ENCODE results near the gene TLE4.

TLE4 gene

DNA sequence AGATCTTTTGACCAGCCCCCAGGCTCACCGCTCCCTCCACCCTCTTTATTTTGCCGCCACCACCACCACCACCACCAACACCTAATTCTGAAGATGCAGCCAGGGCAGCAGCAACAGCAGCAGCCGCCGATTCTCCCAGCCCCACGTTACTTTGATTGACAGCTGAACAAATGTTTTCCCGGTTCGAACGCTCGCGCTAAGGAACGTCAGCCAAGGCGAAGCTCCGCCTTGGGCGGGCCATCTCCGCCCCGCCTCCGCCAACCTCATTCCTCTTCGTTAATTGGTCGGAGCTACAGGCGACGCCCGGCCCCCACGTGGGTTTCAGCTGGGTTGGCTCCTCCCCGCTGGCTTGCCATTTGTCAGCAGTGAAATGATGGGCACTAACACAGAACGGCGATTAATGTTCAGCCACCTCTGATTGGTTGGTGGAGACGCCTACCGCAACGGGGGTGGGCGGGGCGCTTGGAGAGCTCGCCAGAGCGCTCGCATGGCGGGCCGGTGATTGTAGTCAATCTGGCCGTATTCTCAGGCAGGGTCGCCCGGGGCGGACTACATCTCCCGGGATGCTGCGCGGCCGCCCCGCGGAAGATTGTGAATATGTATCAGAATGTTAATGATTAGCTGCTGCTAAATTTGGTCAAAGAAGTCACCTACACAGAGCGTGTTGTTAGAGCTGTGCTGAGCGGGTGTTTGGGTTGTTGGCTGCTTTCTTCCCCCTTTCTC, at the start of gene TLE4:
Gene TLE4 (plus strand): TSS at position 657 of the 723 bp plus-strand sequence. CDS start 826 bp downstream, outside the sequence.
- peak within 1 kb of the TSS; percentile 76 for H3K4me3 ChIP-seq (ENCODE audit: low read depth, low read length)
- peak; percentile 100 for DNase-seq (ENCODE audit: low read depth)
- TF ChIP-seq, protein P1, sequence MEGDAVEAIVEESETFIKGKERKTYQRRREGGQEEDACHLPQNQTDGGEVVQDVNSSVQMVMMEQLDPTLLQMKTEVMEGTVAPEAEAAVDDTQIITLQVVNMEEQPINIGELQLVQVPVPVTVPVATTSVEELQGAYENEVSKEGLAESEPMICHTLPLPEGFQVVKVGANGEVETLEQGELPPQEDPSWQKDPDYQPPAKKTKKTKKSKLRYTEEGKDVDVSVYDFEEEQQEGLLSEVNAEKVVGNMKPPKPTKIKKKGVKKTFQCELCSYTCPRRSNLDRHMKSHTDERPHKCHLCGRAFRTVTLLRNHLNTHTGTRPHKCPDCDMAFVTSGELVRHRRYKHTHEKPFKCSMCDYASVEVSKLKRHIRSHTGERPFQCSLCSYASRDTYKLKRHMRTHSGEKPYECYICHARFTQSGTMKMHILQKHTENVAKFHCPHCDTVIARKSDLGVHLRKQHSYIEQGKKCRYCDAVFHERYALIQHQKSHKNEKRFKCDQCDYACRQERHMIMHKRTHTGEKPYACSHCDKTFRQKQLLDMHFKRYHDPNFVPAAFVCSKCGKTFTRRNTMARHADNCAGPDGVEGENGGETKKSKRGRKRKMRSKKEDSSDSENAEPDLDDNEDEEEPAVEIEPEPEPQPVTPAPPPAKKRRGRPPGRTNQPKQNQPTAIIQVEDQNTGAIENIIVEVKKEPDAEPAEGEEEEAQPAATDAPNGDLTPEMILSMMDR (conservative IDR thresholded peaks at IDR 0.05; ENCODE audit: low read depth, low read length): no peak

DNA sequence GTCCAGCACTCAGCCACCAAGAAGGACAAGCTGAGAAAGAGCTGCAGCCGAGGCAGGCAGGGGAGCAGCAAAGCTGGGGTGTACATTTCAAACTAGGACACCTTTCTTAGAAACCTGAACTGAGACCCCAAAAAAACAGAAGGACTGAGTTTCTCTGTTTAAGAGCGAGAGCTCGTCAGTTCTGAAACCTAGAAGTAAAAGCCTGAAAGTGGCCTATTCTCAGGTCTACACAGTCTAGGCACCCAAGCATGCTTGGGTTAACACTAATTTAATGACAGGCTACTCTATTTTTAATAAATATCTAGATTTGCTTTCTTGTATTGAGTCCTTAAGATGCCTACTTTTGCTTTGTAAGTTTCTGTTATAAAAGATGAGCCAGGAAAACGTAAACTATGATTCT, 49.0 kb upstream of the TLE4 start:
- no peak overlapping the region for H3K4me3 ChIP-seq (ENCODE audit: low read depth, low read length)
- TF ChIP-seq, protein P1 (conservative IDR thresholded peaks at IDR 0.05; ENCODE audit: low read depth, low read length): no peak

DNA sequence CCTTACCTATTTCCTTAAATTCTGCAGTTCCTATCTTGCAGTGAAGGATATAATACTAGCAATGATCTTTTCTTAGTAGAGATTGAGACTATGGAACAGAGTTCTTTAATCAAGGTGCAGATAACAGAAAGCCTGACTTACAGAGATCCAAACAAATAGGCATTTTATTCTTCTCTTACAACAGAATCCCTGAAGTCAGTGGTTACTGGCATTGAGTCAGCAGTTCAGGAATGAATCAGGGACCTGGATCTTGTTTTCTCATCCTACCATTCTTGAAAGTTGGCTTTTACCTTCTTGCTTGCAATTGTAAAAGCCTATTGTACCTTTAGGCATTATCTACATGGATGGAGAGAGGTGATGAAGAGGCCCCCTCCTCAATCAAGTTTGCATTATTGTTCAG, 47.5 kb upstream of the TLE4 start:
- DNase-seq (ENCODE audit: low read depth): peak; percentile 30
- H3K4me3 ChIP-seq (ENCODE audit: low read depth, low read length): no peak overlapping the region
- TF ChIP-seq, protein P1 (conservative IDR thresholded peaks at IDR 0.05; ENCODE audit: low read depth, low read length): no peak

More for the DNA sequence above, 49.0 kb upstream of the TLE4 start:
- no peak for DNase-seq (ENCODE audit: low read depth)

DNA sequence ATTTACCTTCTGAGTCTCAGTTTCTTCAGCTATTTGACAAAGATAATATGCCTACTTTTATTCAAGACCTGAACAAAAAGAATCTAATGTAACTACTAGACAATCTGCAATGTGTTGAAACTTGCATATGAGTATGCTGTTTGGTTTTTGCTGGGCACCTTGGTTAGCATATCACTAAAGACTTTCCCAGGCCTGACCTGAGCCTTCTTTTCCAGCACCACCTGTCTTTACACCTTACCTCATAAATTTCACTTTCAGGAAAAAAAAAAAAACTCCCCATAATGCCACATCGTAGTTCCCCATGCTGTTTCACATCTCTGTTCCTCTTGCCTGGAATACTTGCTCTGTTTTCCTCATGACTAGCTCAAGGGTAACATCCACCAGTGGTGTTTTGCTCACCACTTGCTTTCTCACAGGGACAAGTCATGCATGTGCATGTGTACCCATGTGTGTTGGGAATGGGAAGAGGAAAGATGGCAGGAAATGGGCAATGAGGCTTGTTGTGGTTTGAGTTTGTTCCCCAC, 45.6 kb upstream of the TLE4 start:
- no peak for DNase-seq (ENCODE audit: low read depth)
- no peak overlapping the region for H3K4me3 ChIP-seq (ENCODE audit: low read depth, low read length)
- TF ChIP-seq, protein P1 (conservative IDR thresholded peaks at IDR 0.05; ENCODE audit: low read depth, low read length): no peak

DNA sequence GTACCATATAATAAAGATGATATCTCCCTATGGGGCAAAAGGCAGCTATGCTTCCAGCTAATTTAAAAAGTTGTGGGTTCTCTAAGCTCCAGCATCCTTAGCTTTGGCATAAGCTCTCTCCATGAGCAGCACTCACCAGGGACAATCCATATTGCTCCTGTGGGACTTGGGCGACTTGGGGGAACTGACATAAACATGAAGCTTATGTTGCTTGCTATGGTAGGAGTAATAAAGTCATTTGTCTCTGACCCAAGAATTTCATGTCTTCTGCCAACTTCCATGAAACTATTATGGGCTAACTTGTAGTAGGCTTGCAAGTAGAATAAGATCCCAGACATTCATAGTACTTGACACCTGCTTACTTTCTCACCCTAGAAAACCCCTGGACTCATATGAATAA, 36.2 kb upstream of the TLE4 start:
- no peak for DNase-seq (ENCODE audit: low read depth)
- no peak overlapping the region for H3K4me3 ChIP-seq (ENCODE audit: low read depth, low read length)
- TF ChIP-seq, protein P1 (conservative IDR thresholded peaks at IDR 0.05; ENCODE audit: low read depth, low read length): no peak

DNA sequence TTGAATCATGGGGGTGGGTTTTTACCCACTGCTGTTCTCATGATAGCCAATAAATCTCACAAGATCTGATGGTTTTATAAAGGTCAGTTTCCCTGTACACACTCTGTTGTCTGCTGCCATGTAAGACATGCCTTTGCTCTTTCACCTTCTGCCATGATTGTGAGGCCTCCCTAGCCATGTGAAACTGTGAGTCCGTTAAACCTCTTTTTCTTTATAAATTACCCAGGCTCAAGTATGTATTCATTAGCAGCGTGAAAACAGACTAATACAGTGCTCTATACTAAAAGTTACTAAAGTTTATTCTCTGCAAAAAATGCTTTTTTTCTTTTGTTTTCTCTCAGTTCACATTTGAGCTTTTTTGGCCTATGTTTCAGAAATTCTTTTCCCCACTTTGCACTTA, 33.9 kb upstream of the TLE4 start:
- TF ChIP-seq, protein P1 (conservative IDR thresholded peaks at IDR 0.05; ENCODE audit: low read depth, low read length): no peak
- no peak for DNase-seq (ENCODE audit: low read depth)
- no peak overlapping the region for H3K4me3 ChIP-seq (ENCODE audit: low read depth, low read length)

Data from choroid plexus epithelial cell (primary cell).